Measurements from ENCODE around the gene SH3RF1.

DNA sequence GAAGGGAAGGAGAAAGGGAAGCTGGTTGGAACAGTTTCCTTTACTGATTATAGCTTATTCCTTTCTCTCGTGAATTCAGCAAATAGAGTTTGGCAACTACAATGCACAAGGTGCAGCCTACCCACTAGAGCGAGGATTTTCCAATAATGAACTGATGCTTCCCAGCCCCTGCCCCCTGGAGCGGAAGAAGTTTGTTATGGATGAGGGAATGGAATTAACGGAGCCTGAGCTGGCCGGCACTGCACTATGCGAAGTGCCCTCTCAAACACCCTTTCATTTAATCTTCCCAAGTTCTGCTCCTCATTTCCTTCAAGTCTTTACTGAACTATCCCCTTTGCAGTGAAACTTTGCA is 218.2 kb downstream of the SH3RF1 start:
- TF ChIP-seq, protein P1, sequence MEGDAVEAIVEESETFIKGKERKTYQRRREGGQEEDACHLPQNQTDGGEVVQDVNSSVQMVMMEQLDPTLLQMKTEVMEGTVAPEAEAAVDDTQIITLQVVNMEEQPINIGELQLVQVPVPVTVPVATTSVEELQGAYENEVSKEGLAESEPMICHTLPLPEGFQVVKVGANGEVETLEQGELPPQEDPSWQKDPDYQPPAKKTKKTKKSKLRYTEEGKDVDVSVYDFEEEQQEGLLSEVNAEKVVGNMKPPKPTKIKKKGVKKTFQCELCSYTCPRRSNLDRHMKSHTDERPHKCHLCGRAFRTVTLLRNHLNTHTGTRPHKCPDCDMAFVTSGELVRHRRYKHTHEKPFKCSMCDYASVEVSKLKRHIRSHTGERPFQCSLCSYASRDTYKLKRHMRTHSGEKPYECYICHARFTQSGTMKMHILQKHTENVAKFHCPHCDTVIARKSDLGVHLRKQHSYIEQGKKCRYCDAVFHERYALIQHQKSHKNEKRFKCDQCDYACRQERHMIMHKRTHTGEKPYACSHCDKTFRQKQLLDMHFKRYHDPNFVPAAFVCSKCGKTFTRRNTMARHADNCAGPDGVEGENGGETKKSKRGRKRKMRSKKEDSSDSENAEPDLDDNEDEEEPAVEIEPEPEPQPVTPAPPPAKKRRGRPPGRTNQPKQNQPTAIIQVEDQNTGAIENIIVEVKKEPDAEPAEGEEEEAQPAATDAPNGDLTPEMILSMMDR (CRISPR knock-in tag; IDR thresholded peaks at IDR 0.05) = no peak
- TF ChIP-seq ZNF841 (CRISPR knock-in tag; IDR thresholded peaks at IDR 0.05; ENCODE audit: borderline replicate concordance) (no peak), EZH2 (conservative IDR thresholded peaks at IDR 0.05; ENCODE audit: low read depth, low read length) (no peak), BRF2 (CRISPR knock-in tag; IDR thresholded peaks at IDR 0.05) (no peak), TCF7L2 (IDR thresholded peaks at IDR 0.05; ENCODE audit: low read depth, low read length) (no peak)
- TF ChIP-seq, protein P2, sequence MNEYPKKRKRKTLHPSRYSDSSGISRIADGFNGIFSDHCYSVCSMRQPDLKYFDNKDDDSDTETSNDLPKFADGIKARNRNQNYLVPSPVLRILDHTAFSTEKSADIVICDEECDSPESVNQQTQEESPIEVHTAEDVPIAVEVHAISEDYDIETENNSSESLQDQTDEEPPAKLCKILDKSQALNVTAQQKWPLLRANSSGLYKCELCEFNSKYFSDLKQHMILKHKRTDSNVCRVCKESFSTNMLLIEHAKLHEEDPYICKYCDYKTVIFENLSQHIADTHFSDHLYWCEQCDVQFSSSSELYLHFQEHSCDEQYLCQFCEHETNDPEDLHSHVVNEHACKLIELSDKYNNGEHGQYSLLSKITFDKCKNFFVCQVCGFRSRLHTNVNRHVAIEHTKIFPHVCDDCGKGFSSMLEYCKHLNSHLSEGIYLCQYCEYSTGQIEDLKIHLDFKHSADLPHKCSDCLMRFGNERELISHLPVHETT (CRISPR knock-in tag; conservative IDR thresholded peaks at IDR 0.05) = no peak
- TF ChIP-seq, protein P3, sequence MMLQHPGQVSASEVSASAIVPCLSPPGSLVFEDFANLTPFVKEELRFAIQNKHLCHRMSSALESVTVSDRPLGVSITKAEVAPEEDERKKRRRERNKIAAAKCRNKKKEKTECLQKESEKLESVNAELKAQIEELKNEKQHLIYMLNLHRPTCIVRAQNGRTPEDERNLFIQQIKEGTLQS (CRISPR knock-in tag; IDR thresholded peaks at IDR 0.05) = no peak

Measured in HepG2 (cell line).